Ovary (tissue), 9 donors: Measurements from ENCODE around the gene GALNT10. TPM values are rescaled to one million over a fixed set of nuclear protein-coding genes. Genes with fewer than 3 reads are reported as not detected.

Experiments
- DNase-seq, 5 donors: peaks; one replicate each; pipeline ENCODE4 v3.0.0-alpha.2; 2019 to 2020
- H3K27ac ChIP-seq, 2 donors: fragments of 200-600 bp; one replicate each; pipeline versions ENCODE4 v1.5.1 to v1.8.0; 2019 to 2022
- H3K27me3 ChIP-seq: fragments of 200-600 bp; one replicate; pipeline ENCODE4 v1.8.0; 2022
- H3K36me3 ChIP-seq: fragments of 200-600 bp; sonication (generic); one replicate; pipeline ENCODE4 v1.5.1; 2019
- H3K4me1 ChIP-seq: one replicate; pipeline ENCODE4 v1.8.1; 2013; ENCODE audit warnings: mild to moderate bottlenecking, moderate library complexity; ENCODE audit not compliant: insufficient read depth
- H3K4me3 ChIP-seq: fragments of 200-600 bp; sonication (generic); one replicate; pipeline ENCODE4 v1.5.1; 2017
- H3K9me3 ChIP-seq, 2 donors: fragments of 200-600 bp in 1 of 2; sonication (generic) in 1 of 2; one replicate each; pipeline versions ENCODE4 v1.5.1 to v1.8.1; 2013 to 2019; ENCODE audit warnings: mild to moderate bottlenecking in 1 of 2, moderate library complexity in 1 of 2
- EP300 ChIP-seq: sonication (generic); formaldehyde crosslinking; IDR thresholded peaks from one replicate; pipeline ENCODE4 v1.6.1; 2017; ENCODE audit warnings: antibody characterized with exemption
- POLR2A ChIP-seq: fragments of 450-650 bp; IDR thresholded peaks from one replicate; pipeline ENCODE4 v1.6.1; 2017; ENCODE audit warnings: antibody characterized with exemption, mild to moderate bottlenecking, moderate library complexity
- WGBS, 3 donors: extraction: QIAGEN DNeasy Blood & Tissue Kit in 1 of 3; methylation state at CpG; one replicate each; pipeline versions ENCODE4 v1.1.5 to v1.1.7; 2013 to 2017; 5-methylcytosine and 5-hydroxymethylcytosine counted together
- intact Hi-C, 4 donors: fragments of 100-400 bp; cut with DNase I; formaldehyde crosslinking; loops; one replicate each; pipeline versions ENCODE4 v1.11.0 to v1.15.1; 2022 to 2023
- polyA plus RNA-seq, 2 donors: library from polyadenylated mRNA; stranded (reverse); fragments of 200-250 nt in 1 of 2; fragments of 350-450 nt in 1 of 2; fragmentation: Illumina TruSeq in 1 of 2; extraction: RNeasy Lipid Tissue Mini Kit (QIAGEN cat#74804) in 1 of 2; gene quantifications; one replicate each; pipeline ENCODE4 v1.2.3, GENCODE V29; 2013 to 2014
- total RNA-seq, 7 donors: library from RNA; depleted of rRNA in 2 of 7; stranded (reverse); fragments of >200 nt in 2 of 7; fragmentation: NEBNext Ultra II Directional in 3 of 7; extraction: Animal tissue kit (Norgen Biotek cat#: 25700) in 3 of 7; gene quantifications; one replicate each; pipeline versions ENCODE4 v1.1.0 to v1.2.4, GENCODE V29; 2016 to 2023
- TF ChIP-seq, protein P1 (sequence below), 3 donors: fragments of 450-650 bp in 2 of 3; fragments of 200-600 bp in 1 of 3; IDR thresholded peaks; one replicate each; pipeline versions ENCODE4 v1.5.1 to v1.8.0; 2016 to 2022; ENCODE audit warnings: antibody characterized with exemption in 3 of 3, mild to moderate bottlenecking in 1 of 3
- donor health status: DM: no; HTN: no; CAD: no; lungs with moderate emphysema.
- donor health status: DM: no; HTN: no; CAD: no.
- donor health status: Bipolar disorder and iron deficiency.
- donor health status: DM: yes; HTN: yes; CAD: no.
- donor health status: DM: no; HTN: no; CAD: no.
- donor health status: DM: yes; HTN: yes; CAD: no.

Gene GALNT10
- total and polyA plus RNA-seq, 9 donors, result 34.5 to 206 (median 88.7) TPM

DNA sequence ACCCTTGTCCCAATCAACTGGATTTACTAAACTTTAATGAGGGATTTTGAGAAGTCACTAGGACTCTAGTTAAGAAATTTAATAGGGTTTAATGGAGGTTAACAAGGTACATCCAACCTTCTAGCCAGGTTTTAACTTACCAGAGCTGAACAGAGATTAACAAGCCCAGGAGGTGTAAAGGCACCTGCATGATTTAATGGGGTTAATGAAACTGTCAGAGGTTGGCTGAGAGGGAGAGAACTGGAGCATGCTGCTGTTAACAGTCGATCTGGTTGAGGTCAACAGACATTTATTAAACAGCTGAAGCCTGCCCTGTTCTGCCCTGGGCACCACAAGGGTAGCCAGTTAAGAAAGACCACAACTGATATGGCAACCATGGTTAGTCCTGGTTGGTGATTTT lies 273.9 kb downstream of the GALNT10 start:
- Histone ChIP-seq H3K36me3 (no peaks in the 10 kb centered on the region), H3K4me1 (no peaks in the 10 kb centered on the region), H3K27ac (no peak overlapping the region), H3K27me3 (no peaks in the 10 kb centered on the region), H3K9me3 (no peaks in the 10 kb centered on the region), H3K4me3 (no peak overlapping the region)
- no peak for DNase-seq
- TF ChIP-seq EP300 (no peak), POLR2A (no peak)
- TF ChIP-seq, protein P1, sequence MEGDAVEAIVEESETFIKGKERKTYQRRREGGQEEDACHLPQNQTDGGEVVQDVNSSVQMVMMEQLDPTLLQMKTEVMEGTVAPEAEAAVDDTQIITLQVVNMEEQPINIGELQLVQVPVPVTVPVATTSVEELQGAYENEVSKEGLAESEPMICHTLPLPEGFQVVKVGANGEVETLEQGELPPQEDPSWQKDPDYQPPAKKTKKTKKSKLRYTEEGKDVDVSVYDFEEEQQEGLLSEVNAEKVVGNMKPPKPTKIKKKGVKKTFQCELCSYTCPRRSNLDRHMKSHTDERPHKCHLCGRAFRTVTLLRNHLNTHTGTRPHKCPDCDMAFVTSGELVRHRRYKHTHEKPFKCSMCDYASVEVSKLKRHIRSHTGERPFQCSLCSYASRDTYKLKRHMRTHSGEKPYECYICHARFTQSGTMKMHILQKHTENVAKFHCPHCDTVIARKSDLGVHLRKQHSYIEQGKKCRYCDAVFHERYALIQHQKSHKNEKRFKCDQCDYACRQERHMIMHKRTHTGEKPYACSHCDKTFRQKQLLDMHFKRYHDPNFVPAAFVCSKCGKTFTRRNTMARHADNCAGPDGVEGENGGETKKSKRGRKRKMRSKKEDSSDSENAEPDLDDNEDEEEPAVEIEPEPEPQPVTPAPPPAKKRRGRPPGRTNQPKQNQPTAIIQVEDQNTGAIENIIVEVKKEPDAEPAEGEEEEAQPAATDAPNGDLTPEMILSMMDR (IDR thresholded peaks at IDR 0.05), result no peak
- WGBS, 3 donors, result 31 to 52% (median 40%) methylated on average over 1 of the region's 1 CpG
- intact Hi-C loops, result loop anchor here in 1 of 4 donors (10.0 kb wide), 1 partner anchor 180 kb away; no protein-coding TSS in a partner anchor

DNA sequence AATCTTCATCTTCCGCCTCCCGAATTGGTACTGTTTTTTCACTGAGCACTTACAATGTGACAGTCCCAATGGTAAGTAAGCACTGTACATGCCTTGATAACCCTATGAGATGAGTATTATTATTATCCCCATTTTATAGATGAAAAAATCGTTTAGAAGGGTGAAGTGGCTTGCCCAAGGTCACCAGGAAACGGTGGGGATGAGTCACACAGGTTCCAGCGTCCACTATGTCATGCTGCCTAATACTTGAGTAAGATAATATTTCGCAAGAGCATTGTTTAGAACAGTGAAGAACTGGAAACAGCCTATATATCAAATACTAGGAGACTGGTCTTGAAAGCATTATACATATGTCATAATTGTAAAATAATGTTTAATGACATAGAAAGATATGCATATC lies 274.6 kb downstream of the GALNT10 start:
- Histone ChIP-seq H3K9me3 (no peaks in the 10 kb centered on the region), H3K27me3 (no peaks in the 10 kb centered on the region), H3K36me3 (no peaks in the 10 kb centered on the region), H3K27ac (no peak overlapping the region), H3K4me1 (no peaks in the 10 kb centered on the region), H3K4me3 (no peak overlapping the region)
- no peak for DNase-seq
- WGBS, 3 donors, result 58 to 66% (median 59%) methylated on average over 6 of the region's 6 CpGs
- intact Hi-C loops, result loop anchor here in 2 of 4 donors (5.0 to 10.0 kb wide), 2 partner anchors 172 to 180 kb away; no protein-coding TSS in a partner anchor
- no peak for TF ChIP-seq EP300
- no peak for TF ChIP-seq POLR2A
- TF ChIP-seq, protein P1 (IDR thresholded peaks at IDR 0.05), result no peak

DNA sequence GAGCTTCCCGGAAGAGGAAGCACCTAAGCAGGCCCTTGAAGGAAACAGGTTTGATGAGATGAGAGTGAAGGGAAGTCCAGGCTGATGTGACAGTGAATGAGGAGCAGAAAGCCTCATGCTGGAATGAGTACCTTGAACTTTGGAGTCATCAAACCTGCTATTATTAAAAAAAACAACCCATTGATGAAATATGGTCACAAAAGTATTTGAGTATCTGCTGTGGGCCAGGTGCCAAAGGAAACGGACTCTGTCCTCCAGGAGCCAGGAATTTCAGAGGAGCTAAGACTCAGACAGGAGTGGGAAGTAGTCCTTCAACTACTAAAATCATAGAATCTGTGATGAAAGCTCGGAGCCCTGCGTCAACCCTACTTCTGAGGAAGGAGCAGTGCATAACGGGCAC lies 275.6 kb downstream of the GALNT10 start:
- Histone ChIP-seq H3K4me3 (no peak overlapping the region), H3K36me3 (no peaks in the 10 kb centered on the region), H3K9me3 (no peaks in the 10 kb centered on the region), H3K4me1 (no peaks in the 10 kb centered on the region), H3K27me3 (no peaks in the 10 kb centered on the region), H3K27ac (no peak overlapping the region)
- 46 to 60% (median 59%) methylated on average over 5 of the region's 5 CpGs for WGBS, 3 donors
- TF ChIP-seq, protein P1 (IDR thresholded peaks at IDR 0.05), result no peak
- no peak for TF ChIP-seq EP300
- TF ChIP-seq POLR2A, result no peak
- intact Hi-C loops, result loop anchor here in 2 of 4 donors (5.0 to 10.0 kb wide), 2 partner anchors 171 to 179 kb away; no protein-coding TSS in a partner anchor
- DNase-seq, result no peak

DNA sequence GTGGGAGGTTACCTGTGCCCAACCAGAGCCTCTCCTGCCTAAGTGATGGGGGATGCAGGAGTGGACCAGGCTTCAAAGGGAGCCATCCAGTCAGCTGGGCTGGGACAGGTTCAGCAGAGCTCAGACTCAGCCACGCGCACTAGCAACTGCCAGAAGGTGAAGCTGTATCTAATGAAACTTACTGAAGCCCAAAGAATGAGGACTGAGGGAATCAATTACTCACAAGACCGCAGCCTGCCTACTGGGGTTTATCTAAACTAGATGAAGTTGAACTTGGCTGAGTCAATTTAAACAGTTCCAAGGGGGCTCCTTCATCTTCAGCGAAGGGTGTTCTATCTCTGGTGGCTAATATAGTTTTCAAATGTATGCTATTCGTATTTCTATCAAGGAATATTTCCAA lies 276.1 kb downstream of the GALNT10 start:
- H3K36me3 ChIP-seq, result no peaks in the 10 kb centered on the region
- H3K27me3 ChIP-seq, result no peaks in the 10 kb centered on the region
- DNase-seq, result no peak
- H3K4me3 ChIP-seq, result no peak overlapping the region
- no peak overlapping the region for H3K27ac ChIP-seq
- WGBS, 3 donors, result 82 to 84% (median 84%) methylated on average over 5 of the region's 5 CpGs
- intact Hi-C loops, result loop anchor here in 2 of 4 donors (5.0 to 10.0 kb wide), 2 partner anchors 171 to 178 kb away; no protein-coding TSS in a partner anchor
- H3K9me3 ChIP-seq, result no peaks in the 10 kb centered on the region
- TF ChIP-seq POLR2A (no peak), EP300 (no peak)
- TF ChIP-seq, protein P1 (IDR thresholded peaks at IDR 0.05), result no peak
- no peaks in the 10 kb centered on the region for H3K4me1 ChIP-seq
